MCF 10A (cell line): ENCODE measurements around the gene IFT88. TPM values are rescaled to one million over a fixed set of nuclear protein-coding genes. Genes with fewer than 3 reads are reported as not detected.
A peak's percentile ranks its signal among the peaks of the same experiment; 100 is the strongest.

Experiments used
- BruUV-seq: library from RNA; stranded (reverse); fragments of 400-500 nt; replicated peaks from 2 replicates; lab custom pipeline; 2021; lab: Mats Ljungman, UMichigan
- CTCF ChIA-PET: fragments of 300-600 bp; sonication (Branson Sonifier 250); formaldehyde crosslinking; extraction: SDS; loops from one replicate; lab custom pipeline; 2021; ENCODE audit warnings: antibody characterized with exemption, inconsistent platforms; lab: Yijun Ruan, JAX
- POLR2A ChIA-PET: fragments of 300-600, 350-650 bp; sonication (Branson Sonifier 250); formaldehyde crosslinking; extraction: SDS; loops from one replicate; lab custom pipeline; 2020; ENCODE audit warnings: antibody characterized with exemption, inconsistent platforms; lab: Yijun Ruan, JAX
- DNase-seq: peaks from one replicate; pipeline ENCODE4 v3.0.0-alpha.2; 2018; ENCODE audit not compliant: unreplicated experiment
- H3K27ac Mint-ChIP-seq: one replicate; pipeline ENCODE4 v1.8.0; 2022; ENCODE audit warnings: mild to moderate bottlenecking, low read depth, mixed read lengths; ENCODE audit not compliant: unreplicated experiment
- H3K27me3 Mint-ChIP-seq: one replicate; pipeline ENCODE4 v1.8.0; 2022; ENCODE audit warnings: mixed read lengths; ENCODE audit not compliant: insufficient read depth, unreplicated experiment
- H3K36me3 Mint-ChIP-seq: one replicate; pipeline ENCODE4 v1.8.0; 2022; ENCODE audit warnings: mild to moderate bottlenecking, moderate library complexity, mixed read lengths; ENCODE audit not compliant: insufficient read depth, unreplicated experiment
- H3K4me1 Mint-ChIP-seq: one replicate; pipeline ENCODE4 v1.8.0; 2022; ENCODE audit warnings: mixed read lengths; ENCODE audit not compliant: insufficient read depth, unreplicated experiment
- H3K4me3 Mint-ChIP-seq: one replicate; pipeline ENCODE4 v1.8.0; 2022; ENCODE audit warnings: mild to moderate bottlenecking, moderate library complexity, mixed read lengths; ENCODE audit not compliant: unreplicated experiment
- H3K9me3 Mint-ChIP-seq: one replicate; pipeline ENCODE4 v1.8.0; 2022; ENCODE audit warnings: mixed read lengths; ENCODE audit not compliant: unreplicated experiment
- CTCF ChIP-seq: fragments of 200-600 bp; IDR thresholded peaks from one replicate; pipeline ENCODE4 v1.8.0; 2022; ENCODE audit warnings: antibody characterized with exemption, mild to moderate bottlenecking; ENCODE audit not compliant: unreplicated experiment
- intact Hi-C: fragments of 100-400 bp; cut with micrococcal nuclease; formaldehyde crosslinking; loops from 2 replicates; pipeline ENCODE4 v1.14.1; 2022
- total RNA-seq: library from RNA; stranded (reverse); gene quantifications from 2 replicates; pipeline ENCODE4 v1.2.3, GENCODE V29; 2022

The IFT88 gene
- total RNA-seq, 1 experiment from 2014 or later = 19.8 TPM

GRCh38 chr13:20684546-20684945 is 117.6 kb downstream of the IFT88 start:
- H3K27ac Mint-ChIP-seq = no peak overlapping the region
- DNase-seq = peak; percentile 60
- CTCF ChIA-PET = interaction anchor here (1.3 kb wide), 1 partner anchor 190 kb away, joined by 5 read pairs; no protein-coding TSS in a partner anchor

DNA sequence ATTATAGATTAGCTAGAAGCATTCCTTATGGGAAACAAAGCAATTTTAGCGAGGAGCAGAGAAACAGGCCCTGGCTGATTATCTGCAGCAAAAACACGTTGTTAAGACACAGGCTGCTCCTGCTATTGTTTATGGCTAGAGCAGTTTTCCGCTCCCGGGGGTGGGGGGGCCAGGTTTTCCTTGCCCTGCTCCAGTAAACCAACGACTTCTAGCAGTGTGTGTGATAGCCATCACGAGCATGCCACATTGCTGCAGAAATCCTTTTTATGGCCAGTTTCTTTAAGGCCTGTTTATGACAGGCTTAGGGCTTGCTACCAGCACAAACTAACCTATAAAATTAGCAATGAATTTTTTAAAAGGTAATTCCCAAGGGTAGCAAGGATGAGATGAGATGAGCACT is 118.1 kb downstream of the IFT88 start:
- H3K4me3 Mint-ChIP-seq = no peak overlapping the region
- H3K36me3 Mint-ChIP-seq = no peaks in the 10 kb centered on the region
- intact Hi-C loops = no loop called here
- H3K4me1 Mint-ChIP-seq = no peaks in the 10 kb centered on the region
- DNase-seq = no peak
- ChIA-PET POLR2A (no interaction called here), CTCF (no interaction called here)
- no peak overlapping the region for H3K27ac Mint-ChIP-seq
- TF ChIP-seq CTCF = no peak
- H3K9me3 Mint-ChIP-seq = no peaks in the 10 kb centered on the region
- no TSS peak for BruUV-seq
- H3K27me3 Mint-ChIP-seq = no peaks in the 10 kb centered on the region

More at GRCh38 chr13:20684546-20684945, 117.6 kb downstream of the IFT88 start:
- H3K36me3 Mint-ChIP-seq = no peaks in the 10 kb centered on the region
- no peak for TF ChIP-seq CTCF
- H3K27me3 Mint-ChIP-seq = no peaks in the 10 kb centered on the region
- BruUV-seq = no TSS peak
- POLR2A ChIA-PET = interaction anchor here (0.7 kb wide), 1 partner anchor 26 kb away, joined by 3 read pairs; no protein-coding TSS in a partner anchor
- no peaks in the 10 kb centered on the region for H3K9me3 Mint-ChIP-seq
- intact Hi-C loops = no loop called here
- no peaks in the 10 kb centered on the region for H3K4me1 Mint-ChIP-seq
- no peak overlapping the region for H3K4me3 Mint-ChIP-seq

- H3K27ac Mint-ChIP-seq = no peak overlapping the region
- no peak for TF ChIP-seq CTCF
- BruUV-seq = no TSS peak
- intact Hi-C loops = no loop called here
- POLR2A ChIA-PET = no interaction called here
- H3K4me3 Mint-ChIP-seq = no peak overlapping the region
- H3K36me3 Mint-ChIP-seq = peaks cover 6% of the 10 kb centered on the region
- no peaks in the 10 kb centered on the region for H3K9me3 Mint-ChIP-seq
- no peak for DNase-seq
- CTCF ChIA-PET = interaction anchor here (0.6 kb wide), 1 partner anchor 791 kb away, joined by 3 read pairs; no protein-coding TSS in a partner anchor
- H3K27me3 Mint-ChIP-seq = no peaks in the 10 kb centered on the region
- no peaks in the 10 kb centered on the region for H3K4me1 Mint-ChIP-seq
Measured at GRCh38 chr13:20686167-20686566, 119.2 kb downstream of the IFT88 start.

DNA sequence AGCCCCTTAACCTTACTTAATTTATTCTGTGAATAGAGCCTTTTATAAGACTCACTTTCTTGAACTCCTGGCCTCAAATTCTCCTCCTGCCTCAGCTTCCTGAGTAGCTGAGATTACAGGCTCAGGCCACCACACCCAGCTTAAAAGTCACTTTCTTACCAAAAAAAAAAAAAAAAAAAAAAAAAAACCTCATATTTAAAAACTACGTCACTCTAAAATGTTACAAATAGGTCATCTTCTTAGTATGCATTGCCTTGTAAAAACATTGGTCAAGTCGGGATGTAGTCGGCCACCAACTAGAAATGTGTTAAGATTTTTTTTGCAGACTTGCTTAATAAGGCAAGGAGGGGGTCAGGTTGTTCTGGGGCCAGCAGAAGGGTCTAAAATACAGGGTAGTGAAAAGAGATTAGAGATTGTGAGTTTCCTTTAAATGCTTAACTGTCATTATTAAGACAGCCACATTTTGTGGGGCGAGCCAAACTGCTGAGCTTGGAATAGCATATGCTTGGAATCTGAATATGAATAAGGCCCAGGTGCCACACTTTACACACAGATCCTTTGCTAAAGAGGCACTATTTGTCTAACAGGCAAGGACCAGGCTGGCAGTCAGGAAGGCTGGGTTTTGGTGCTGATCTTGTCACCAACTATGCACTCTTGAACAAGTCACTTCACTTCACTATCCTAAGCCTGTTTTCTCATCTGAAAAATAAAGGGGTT is 120.1 kb downstream of the IFT88 start:
- H3K9me3 Mint-ChIP-seq = no peaks in the 10 kb centered on the region
- no peak for DNase-seq
- no peaks in the 10 kb centered on the region for H3K27me3 Mint-ChIP-seq
- ChIA-PET POLR2A (interaction anchor here (1.0 kb wide), 1 partner anchor 18 kb away, joined by 6 read pairs; no protein-coding TSS in a partner anchor), CTCF (interaction anchor here (0.6 to 1.5 kb wide), 3 partner anchors 25 to 755 kb away, joined by 3 to 5 read pairs (median 3); no protein-coding TSS in a partner anchor)
- no peak for TF ChIP-seq CTCF
- H3K36me3 Mint-ChIP-seq = peaks cover 6% of the 10 kb centered on the region
- intact Hi-C loops = no loop called here
- H3K4me3 Mint-ChIP-seq = no peak overlapping the region
- no TSS peak for BruUV-seq
- no peaks in the 10 kb centered on the region for H3K4me1 Mint-ChIP-seq
- no peak overlapping the region for H3K27ac Mint-ChIP-seq
